WTC11 (cell line): ENCODE measurements around the gene C19orf25.

Source experiments
- ETV6 ChIP-seq: sonication (generic); formaldehyde crosslinking; IDR thresholded peaks from 2 replicates; pipeline ENCODE4 v1.8.1; 2022; ENCODE audit warnings: mild to moderate bottlenecking, missing genetic modification reagents
- FOXJ3 ChIP-seq: sonication (generic); formaldehyde crosslinking; IDR thresholded peaks from 2 replicates; pipeline ENCODE4 v1.9.0; 2021; ENCODE audit warnings: missing genetic modification reagents, mild to moderate bottlenecking, borderline replicate concordance
- MXD4 ChIP-seq: fragments of 250-450 bp; sonication (Bioruptor Pico); IDR thresholded peaks from 2 replicates; pipeline ENCODE4 v1.8.0; 2021; ENCODE audit warnings: mild to moderate bottlenecking, moderate library complexity, borderline replicate concordance
- RORB ChIP-seq: fragments of 250-450 bp; sonication (Bioruptor Pico); IDR thresholded peaks from 2 replicates; pipeline ENCODE4 v1.9.0; 2021; ENCODE audit warnings: mild to moderate bottlenecking
- SOX15 ChIP-seq: fragments of 250-450 bp; sonication (Bioruptor Pico); IDR thresholded peaks from 2 replicates; pipeline ENCODE4 v1.9.0; 2021; ENCODE audit warnings: mild to moderate bottlenecking
- TF ChIP-seq, protein P1 (sequence below): fragments of 200-600 bp; IDR thresholded peaks from 2 replicates; pipeline ENCODE4 v1.8.0; 2022; ENCODE audit warnings: antibody characterized with exemption
- TF ChIP-seq, protein P2 (sequence below): sonication (generic); formaldehyde crosslinking; IDR thresholded peaks from 2 replicates; pipeline ENCODE4 v1.8.0; 2022; ENCODE audit warnings: missing genetic modification reagents

DNA sequence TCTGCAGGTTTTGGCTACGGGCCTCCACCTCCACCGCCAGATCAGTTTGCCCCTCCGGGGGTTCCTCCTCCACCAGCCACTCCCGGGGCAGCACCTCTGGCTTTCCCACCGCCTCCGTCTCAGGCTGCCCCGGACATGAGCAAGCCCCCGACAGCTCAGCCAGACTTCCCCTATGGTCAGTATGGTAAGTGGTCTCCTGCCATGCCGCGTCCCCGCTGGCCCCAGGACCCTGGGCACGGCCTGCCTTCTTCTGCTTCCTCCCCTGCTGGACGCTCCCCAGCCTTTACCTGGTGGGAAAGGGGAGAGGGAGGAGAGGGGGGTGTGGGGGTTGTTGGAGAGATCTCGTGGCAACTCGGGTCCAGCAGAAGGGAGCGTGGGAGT, 46.5 kb downstream of the C19orf25 start:
- TF ChIP-seq RORB (CRISPR knock-in tag) (no peak), SOX15 (CRISPR knock-in tag) (no peak), MXD4 (CRISPR knock-in tag) (no peak), FOXJ3 (no peak), ETV6 (CRISPR knock-in tag) (no peak)
- TF ChIP-seq, protein P1, sequence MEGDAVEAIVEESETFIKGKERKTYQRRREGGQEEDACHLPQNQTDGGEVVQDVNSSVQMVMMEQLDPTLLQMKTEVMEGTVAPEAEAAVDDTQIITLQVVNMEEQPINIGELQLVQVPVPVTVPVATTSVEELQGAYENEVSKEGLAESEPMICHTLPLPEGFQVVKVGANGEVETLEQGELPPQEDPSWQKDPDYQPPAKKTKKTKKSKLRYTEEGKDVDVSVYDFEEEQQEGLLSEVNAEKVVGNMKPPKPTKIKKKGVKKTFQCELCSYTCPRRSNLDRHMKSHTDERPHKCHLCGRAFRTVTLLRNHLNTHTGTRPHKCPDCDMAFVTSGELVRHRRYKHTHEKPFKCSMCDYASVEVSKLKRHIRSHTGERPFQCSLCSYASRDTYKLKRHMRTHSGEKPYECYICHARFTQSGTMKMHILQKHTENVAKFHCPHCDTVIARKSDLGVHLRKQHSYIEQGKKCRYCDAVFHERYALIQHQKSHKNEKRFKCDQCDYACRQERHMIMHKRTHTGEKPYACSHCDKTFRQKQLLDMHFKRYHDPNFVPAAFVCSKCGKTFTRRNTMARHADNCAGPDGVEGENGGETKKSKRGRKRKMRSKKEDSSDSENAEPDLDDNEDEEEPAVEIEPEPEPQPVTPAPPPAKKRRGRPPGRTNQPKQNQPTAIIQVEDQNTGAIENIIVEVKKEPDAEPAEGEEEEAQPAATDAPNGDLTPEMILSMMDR, result no peak
- TF ChIP-seq, protein P2, sequence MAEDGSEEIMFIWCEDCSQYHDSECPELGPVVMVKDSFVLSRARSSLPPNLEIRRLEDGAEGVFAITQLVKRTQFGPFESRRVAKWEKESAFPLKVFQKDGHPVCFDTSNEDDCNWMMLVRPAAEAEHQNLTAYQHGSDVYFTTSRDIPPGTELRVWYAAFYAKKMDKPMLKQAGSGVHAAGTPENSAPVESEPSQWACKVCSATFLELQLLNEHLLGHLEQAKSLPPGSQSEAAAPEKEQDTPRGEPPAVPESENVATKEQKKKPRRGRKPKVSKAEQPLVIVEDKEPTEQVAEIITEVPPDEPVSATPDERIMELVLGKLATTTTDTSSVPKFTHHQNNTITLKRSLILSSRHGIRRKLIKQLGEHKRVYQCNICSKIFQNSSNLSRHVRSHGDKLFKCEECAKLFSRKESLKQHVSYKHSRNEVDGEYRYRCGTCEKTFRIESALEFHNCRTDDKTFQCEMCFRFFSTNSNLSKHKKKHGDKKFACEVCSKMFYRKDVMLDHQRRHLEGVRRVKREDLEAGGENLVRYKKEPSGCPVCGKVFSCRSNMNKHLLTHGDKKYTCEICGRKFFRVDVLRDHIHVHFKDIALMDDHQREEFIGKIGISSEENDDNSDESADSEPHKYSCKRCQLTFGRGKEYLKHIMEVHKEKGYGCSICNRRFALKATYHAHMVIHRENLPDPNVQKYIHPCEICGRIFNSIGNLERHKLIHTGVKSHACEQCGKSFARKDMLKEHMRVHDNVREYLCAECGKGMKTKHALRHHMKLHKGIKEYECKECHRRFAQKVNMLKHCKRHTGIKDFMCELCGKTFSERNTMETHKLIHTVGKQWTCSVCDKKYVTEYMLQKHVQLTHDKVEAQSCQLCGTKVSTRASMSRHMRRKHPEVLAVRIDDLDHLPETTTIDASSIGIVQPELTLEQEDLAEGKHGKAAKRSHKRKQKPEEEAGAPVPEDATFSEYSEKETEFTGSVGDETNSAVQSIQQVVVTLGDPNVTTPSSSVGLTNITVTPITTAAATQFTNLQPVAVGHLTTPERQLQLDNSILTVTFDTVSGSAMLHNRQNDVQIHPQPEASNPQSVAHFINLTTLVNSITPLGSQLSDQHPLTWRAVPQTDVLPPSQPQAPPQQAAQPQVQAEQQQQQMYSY (CRISPR knock-in tag), result no peak
